ENCODE data around the gene SNPH. TPM values are rescaled to one million over a fixed set of nuclear protein-coding genes. Genes with fewer than 3 reads are reported as not detected.
"Not testable (repeated sequence)": the region's sequence is repeated elsewhere in the genome, so short reads cannot be mapped to it uniquely, and the experiment has no call there.

Gene SNPH
- total RNA-seq, 4 donors from 2014 or later: 0.89 to 3.8 (median 2.5) TPM

GRCh38 chr20:1341561-1342265 is 75.6 kb downstream of the SNPH start:
- no peaks in the 10 kb centered on the region for H3K36me3 ChIP-seq
- H3K27ac ChIP-seq: no peak overlapping the region
- 77% methylated on average over 5 of the region's 5 CpGs for WGBS
- peaks cover 3% of the 10 kb centered on the region for H3K9me3 ChIP-seq
- TF ChIP-seq EP300 (IDR thresholded peaks at IDR 0.05) (no peak), POLR2A (IDR thresholded peaks at IDR 0.05) (no peak), POLR2AphosphoS5 (IDR thresholded peaks at IDR 0.05) (no peak), CTCF (IDR thresholded peaks at IDR 0.05) (no peak)
- DNase-seq (ENCODE audit: low spot score in 2 of 2): peak in 1 of 2 donors; percentile 67
- H3K4me3 ChIP-seq: no peak overlapping the region
- H3K27me3 ChIP-seq: no peaks in the 10 kb centered on the region
- peaks cover 5% of the 10 kb centered on the region for H3K4me1 ChIP-seq

- WGBS: 90% methylated on average over 8 of the region's 8 CpGs
- H3K27me3 ChIP-seq; H3K4me3 ChIP-seq; DNase-seq (ENCODE audit: low spot score in 2 of 2); H3K27ac ChIP-seq; H3K9me3 ChIP-seq; H3K4me1 ChIP-seq; H3K36me3 ChIP-seq: not testable (repeated sequence)
These were observed 77.5 kb downstream of the SNPH start for GRCh38 chr20:1343446-1344124.

- Histone ChIP-seq H3K27me3 (no peaks in the 10 kb centered on the region), H3K4me1 (no peaks in the 10 kb centered on the region), H3K9me3 (peaks cover 3% of the 10 kb centered on the region), H3K4me3 (no peak overlapping the region), H3K36me3 (no peaks in the 10 kb centered on the region), H3K27ac (no peak overlapping the region)
- TF ChIP-seq EP300 (IDR thresholded peaks at IDR 0.05) (no peak), POLR2A (IDR thresholded peaks at IDR 0.05) (no peak), POLR2AphosphoS5 (IDR thresholded peaks at IDR 0.05) (no peak), CTCF (IDR thresholded peaks at IDR 0.05) (no peak)
- whole genome bisulfite sequencing: 91% methylated on average over 4 of the region's 4 CpGs
- peak in 1 of 2 donors; percentile 44 for DNase-seq (ENCODE audit: low spot score in 2 of 2)
These were observed 79.1 kb downstream of the SNPH start for GRCh38 chr20:1345030-1345755.

GRCh38 chr20:1345756-1346093 is 79.6 kb downstream of the SNPH start:
- no peak overlapping the region for H3K27ac ChIP-seq
- no peak for TF ChIP-seq CTCF (IDR thresholded peaks at IDR 0.05)
- TF ChIP-seq EP300 (IDR thresholded peaks at IDR 0.05): no peak
- TF ChIP-seq POLR2A (IDR thresholded peaks at IDR 0.05): no peak
- TF ChIP-seq POLR2AphosphoS5 (IDR thresholded peaks at IDR 0.05): no peak
- no peak overlapping the region for H3K4me3 ChIP-seq
- H3K36me3 ChIP-seq: no peaks in the 10 kb centered on the region
- no peaks in the 10 kb centered on the region for H3K4me1 ChIP-seq
- no peak for DNase-seq (ENCODE audit: low spot score in 2 of 2)
- peaks cover 3% of the 10 kb centered on the region for H3K9me3 ChIP-seq
- H3K27me3 ChIP-seq: no peaks in the 10 kb centered on the region
- 75% methylated on average over 1 of the region's 1 CpG for WGBS

- DNase-seq (ENCODE audit: low spot score in 2 of 2): no peak
- Histone ChIP-seq H3K27ac (no peak overlapping the region), H3K9me3 (peaks cover 3% of the 10 kb centered on the region), H3K36me3 (no peaks in the 10 kb centered on the region), H3K4me1 (no peaks in the 10 kb centered on the region), H3K27me3 (no peaks in the 10 kb centered on the region), H3K4me3 (no peak overlapping the region)
- TF ChIP-seq POLR2A (IDR thresholded peaks at IDR 0.05): no peak
- no peak for TF ChIP-seq CTCF (IDR thresholded peaks at IDR 0.05)
- TF ChIP-seq EP300 (IDR thresholded peaks at IDR 0.05): no peak
- no peak for TF ChIP-seq POLR2AphosphoS5 (IDR thresholded peaks at IDR 0.05)
- WGBS: 88% methylated on average over 2 of the region's 2 CpGs
These were observed 80.3 kb downstream of the SNPH start for GRCh38 chr20:1346315-1346969.
